NCI-H2171 (cell line): ENCODE results near the gene MAS1L.

Source experiments
- DNase-seq: peaks from one replicate; lab custom pipeline; 2025; lab: John Stamatoyannopoulos, UW

Gene MAS1L

GRCh38 chr6:29510746-29511300, 23.1 kb upstream of the MAS1L start:
- no peak for DNase-seq

GRCh38 chr6:29510202-29510601, 22.4 kb upstream of the MAS1L start:
- DNase-seq = no peak

DNA sequence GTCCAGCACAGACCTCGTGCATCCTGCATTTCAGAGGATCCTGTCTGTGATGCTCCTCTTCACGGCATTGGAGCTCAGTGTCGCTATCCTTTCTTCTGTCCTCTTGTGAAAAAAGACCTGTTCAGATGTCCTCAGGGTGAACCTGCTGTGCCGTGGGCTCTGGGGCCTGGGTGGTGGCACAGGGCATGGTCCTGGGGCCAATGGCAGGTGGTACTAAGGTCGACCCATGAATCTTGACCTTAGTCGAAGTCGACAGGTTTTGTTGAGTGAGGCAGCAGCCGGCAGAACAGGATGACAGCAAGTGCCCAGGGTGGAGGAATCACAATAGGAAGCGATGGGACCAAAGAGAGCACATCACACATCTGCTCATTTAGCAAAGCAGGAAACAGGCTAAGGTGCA, 22.0 kb upstream of the MAS1L start:
- DNase-seq = no peak

DNA sequence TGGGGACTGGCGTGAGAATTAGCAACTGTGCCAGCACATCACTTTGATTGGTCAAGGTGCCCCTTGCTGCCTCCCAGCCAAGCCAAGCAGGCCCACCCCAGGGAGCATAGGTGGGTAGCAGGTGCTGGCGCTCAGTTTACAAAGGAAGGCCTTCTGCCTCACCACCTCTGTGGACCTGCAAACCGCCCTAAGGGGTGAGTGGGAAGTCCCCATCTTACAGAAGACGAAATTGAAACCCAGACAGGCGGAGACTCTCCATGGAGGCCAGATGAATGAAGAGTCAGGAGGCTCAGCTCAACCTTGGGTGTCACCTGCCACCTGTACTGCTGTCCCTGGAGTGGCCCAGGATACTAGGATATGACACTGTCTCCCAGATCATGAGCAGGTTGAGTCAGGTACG, 21.5 kb upstream of the MAS1L start:
- DNase-seq = no peak

DNA sequence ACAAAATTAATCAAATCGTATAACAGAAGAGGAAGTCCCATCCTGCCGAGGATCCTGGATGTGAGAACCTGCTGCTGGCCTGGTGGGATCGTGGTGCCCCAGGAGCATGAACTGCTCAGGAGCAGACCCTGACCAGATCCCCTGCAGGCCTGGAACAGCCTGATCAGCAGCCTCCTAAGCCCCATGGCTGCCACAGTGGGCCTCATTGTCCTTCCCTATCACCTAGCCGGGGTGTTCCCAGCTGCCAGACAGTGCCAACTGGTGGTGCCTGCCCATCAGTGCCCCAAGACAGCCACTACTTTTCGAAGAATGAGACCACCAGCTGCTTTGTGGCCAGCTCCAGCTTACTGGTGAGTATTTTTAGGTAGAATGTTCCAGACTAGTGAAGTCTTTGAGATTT, 19.6 kb upstream of the MAS1L start:
- DNase-seq = no peak

GRCh38 chr6:29506446-29507067, 18.8 kb upstream of the MAS1L start:
- DNase-seq = no peak

- no peak for DNase-seq
Observed at GRCh38 chr6:29505808-29506207, 18.1 kb upstream of the MAS1L start.

- no peak for DNase-seq
Observed at GRCh38 chr6:29504961-29505360, 17.2 kb upstream of the MAS1L start.

- DNase-seq = no peak
Observed at GRCh38 chr6:29502597-29502996, 14.8 kb upstream of the MAS1L start.

- no peak for DNase-seq
Observed at GRCh38 chr6:29502181-29502580, 14.4 kb upstream of the MAS1L start.

DNA sequence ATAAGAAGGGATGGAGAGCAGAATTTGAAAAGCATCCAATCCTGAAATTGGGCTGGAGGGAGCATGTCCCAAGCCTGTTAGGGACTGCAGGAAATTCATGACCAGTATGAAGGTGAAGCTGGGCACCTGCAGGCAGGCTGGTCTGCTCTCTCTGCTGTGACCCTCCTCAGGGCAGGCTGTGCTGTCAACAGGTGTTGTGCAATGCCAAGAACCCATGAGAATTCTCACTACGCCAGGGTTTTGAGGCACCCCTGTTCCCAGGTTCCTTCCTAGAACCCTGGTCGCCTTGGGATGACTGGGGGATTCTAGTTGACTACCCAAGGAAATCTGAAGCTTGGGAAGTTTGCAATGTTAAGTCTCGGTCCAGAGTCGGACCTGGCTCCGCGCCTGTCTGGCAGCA, 13.3 kb upstream of the MAS1L start:
- DNase-seq = no peak

GRCh38 chr6:29500594-29500993, 12.8 kb upstream of the MAS1L start:
- no peak for DNase-seq

DNA sequence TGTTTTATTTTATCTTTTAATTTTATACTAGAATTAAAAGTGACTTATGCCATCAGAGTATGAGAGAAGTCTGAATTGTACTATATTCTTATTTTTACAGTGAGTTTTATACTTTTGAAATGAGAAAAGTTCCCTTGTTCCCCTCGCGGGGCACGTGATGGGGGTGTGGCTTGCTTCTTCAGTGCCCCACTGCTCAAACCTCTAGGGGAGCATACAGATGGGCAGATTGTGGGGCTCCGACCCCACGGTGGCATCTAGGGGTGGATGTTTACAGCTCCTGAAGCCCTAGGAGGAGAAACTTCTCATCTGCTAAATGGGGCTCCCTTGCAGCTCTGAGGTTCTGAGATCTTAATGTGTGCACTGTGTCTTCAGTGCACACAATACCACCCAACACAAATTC, 11.9 kb upstream of the MAS1L start:
- no peak for DNase-seq

DNA sequence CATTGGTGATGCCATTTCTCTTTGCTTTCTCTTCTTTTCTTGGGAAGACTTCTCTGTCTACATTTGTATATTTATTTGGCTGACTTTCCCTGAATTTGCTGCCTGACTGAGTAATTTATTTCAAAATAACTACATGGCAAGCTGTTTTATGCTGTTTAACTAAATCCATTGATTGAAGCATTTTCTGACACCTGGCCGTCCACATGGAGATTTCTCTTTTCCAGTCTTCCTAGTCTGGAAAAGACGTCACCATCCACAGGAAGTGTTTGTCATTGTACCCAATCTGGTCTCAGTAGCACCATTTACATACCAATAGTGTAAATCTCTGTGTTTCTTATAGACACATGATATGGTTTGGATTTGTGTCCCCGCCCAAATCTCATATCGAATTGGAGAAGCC, 9.2 kb upstream of the MAS1L start:
- no peak for DNase-seq

- DNase-seq = no peak
Observed at GRCh38 chr6:29495571-29495970, 7.8 kb upstream of the MAS1L start.

GRCh38 chr6:29494131-29494530, 6.4 kb upstream of the MAS1L start:
- no peak for DNase-seq

- DNase-seq = no peak
Observed at GRCh38 chr6:29493261-29493660, 5.5 kb upstream of the MAS1L start.

GRCh38 chr6:29491574-29491973, 3.8 kb upstream of the MAS1L start:
- DNase-seq = no peak

DNA sequence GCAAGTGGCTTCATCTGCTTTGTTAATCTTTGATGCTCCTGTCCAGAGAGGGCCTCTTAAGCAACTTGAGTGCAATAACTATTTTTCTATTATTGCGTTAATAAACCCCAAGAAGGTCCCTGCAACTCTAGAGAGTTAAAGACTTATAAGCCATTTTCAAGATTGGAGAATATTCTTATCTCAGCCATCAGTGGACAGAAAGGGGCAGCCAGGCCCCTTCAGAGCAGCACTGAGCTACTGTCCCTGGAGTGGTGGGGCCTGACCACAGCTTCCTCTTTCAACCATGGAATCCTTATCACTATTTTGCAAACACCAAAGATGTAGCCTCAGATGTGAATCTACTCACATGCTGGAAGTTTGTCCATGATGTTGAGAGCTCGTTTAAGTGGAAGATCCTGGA, 2.8 kb upstream of the MAS1L start:
- DNase-seq = no peak

GRCh38 chr6:29490055-29490454, 2.3 kb upstream of the MAS1L start:
- DNase-seq = no peak

DNA sequence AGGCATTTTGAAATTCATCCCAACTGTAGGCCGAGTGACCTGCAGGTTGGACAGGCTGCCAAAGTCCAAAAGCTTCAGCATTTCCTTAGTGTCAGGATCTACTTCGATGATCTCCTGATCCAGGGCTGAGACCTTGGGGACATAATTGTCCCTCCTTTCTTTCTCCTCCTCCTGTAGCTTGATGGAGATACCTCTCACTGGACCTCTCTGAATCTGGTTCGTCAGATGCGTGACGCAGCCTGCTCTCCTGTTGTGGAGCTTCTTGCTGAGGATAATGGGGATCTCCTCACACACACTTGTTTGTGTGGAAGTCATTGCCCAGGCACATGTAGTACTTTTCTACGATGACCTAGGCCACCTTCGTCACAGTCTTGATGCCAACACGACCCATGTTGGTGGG, 1.5 kb upstream of the MAS1L start:
- DNase-seq = no peak

GRCh38 chr6:29488874-29489273, 1.1 kb upstream of the MAS1L start:
- no peak for DNase-seq

GRCh38 chr6:29487131-29487530, 625 bp downstream of the MAS1L start:
- DNase-seq = no peak

DNA sequence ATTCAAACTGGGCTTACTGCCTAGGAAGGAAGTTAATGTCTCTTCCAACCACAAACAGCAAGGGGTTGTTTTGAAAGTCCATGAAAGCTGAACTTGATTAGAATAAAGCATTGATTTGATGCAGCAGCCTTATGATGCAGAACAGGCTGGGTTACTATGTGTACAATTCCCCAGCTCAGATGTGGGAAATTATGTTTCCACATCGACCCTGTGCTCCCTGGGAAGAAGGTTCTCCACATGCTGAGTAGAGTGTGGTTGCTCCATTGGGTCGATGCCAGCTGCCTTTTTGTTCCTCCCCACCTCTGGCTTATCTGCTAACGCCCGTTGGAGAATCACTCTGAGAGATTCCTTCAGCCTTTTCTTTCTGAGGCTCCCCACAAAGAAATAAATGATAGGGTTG, 1.2 kb downstream of the MAS1L start:
- DNase-seq = no peak

GRCh38 chr6:29483735-29484134, 4.0 kb downstream of the MAS1L start:
- no peak for DNase-seq
